ENCODE results near the gene MSANTD4. TPM values are rescaled to one million over a fixed set of nuclear protein-coding genes. Genes with fewer than 3 reads are reported as not detected.

Gene MSANTD4
- 18.8 TPM for total RNA-seq
- long read RNA-seq, full-length matches to known transcripts, result 14 of 42 reads
- long read RNA-seq, partial matches to known transcripts, result 1 of 42 reads
- long read RNA-seq, other reads (novel, unspliced or antisense), result 27 of 42 reads

GRCh38 chr11:106021967-106022794, at the start of gene MSANTD4:
MSANTD4 (minus strand) TSS chr11:106022240; CDS start chr11:106010917, 11,323 bp downstream.
- intact Hi-C loops (cut with micrococcal nuclease), result no loop called here
- peak within 1 kb of the TSS; percentile 93 for H3K4me3 ChIP-seq
- H3K36me3 ChIP-seq, result no peaks in the 10 kb centered on the region
- peaks cover 47% of the 10 kb centered on the region for H3K4me1 ChIP-seq
- TF ChIP-seq, protein P1, sequence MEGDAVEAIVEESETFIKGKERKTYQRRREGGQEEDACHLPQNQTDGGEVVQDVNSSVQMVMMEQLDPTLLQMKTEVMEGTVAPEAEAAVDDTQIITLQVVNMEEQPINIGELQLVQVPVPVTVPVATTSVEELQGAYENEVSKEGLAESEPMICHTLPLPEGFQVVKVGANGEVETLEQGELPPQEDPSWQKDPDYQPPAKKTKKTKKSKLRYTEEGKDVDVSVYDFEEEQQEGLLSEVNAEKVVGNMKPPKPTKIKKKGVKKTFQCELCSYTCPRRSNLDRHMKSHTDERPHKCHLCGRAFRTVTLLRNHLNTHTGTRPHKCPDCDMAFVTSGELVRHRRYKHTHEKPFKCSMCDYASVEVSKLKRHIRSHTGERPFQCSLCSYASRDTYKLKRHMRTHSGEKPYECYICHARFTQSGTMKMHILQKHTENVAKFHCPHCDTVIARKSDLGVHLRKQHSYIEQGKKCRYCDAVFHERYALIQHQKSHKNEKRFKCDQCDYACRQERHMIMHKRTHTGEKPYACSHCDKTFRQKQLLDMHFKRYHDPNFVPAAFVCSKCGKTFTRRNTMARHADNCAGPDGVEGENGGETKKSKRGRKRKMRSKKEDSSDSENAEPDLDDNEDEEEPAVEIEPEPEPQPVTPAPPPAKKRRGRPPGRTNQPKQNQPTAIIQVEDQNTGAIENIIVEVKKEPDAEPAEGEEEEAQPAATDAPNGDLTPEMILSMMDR (IDR thresholded peaks at IDR 0.05; ENCODE audit: borderline replicate concordance), result peak; percentile 28
- no peaks in the 10 kb centered on the region for H3K9me3 ChIP-seq (replicated peaks)
- H3K27me3 ChIP-seq (ENCODE audit: low read depth), result no peaks in the 10 kb centered on the region
- DNase-seq, result peak; percentile 99
- peak within 1 kb of the TSS; percentile 90 for H3K27ac ChIP-seq (replicated peaks)

GRCh38 chr11:106070606-106071005, 48.6 kb upstream of the MSANTD4 start:
- Histone ChIP-seq H3K4me3 (no peak overlapping the region), H3K9me3 (replicated peaks) (no peaks in the 10 kb centered on the region), H3K36me3 (no peaks in the 10 kb centered on the region), H3K27ac (replicated peaks) (no peak overlapping the region), H3K27me3 (ENCODE audit: low read depth) (no peaks in the 10 kb centered on the region), H3K4me1 (peaks cover 6% of the 10 kb centered on the region)
- DNase-seq, result no peak
- intact Hi-C loops (cut with micrococcal nuclease), result no loop called here
- TF ChIP-seq, protein P1 (IDR thresholded peaks at IDR 0.05; ENCODE audit: borderline replicate concordance), result no peak

GRCh38 chr11:106063009-106063408, 41.0 kb upstream of the MSANTD4 start:
- intact Hi-C loops (cut with micrococcal nuclease), result no loop called here
- H3K4me1 ChIP-seq, result no peaks in the 10 kb centered on the region
- H3K4me3 ChIP-seq, result no peak overlapping the region
- H3K36me3 ChIP-seq, result peaks cover 4% of the 10 kb centered on the region
- DNase-seq, result no peak
- H3K27me3 ChIP-seq (ENCODE audit: low read depth), result no peaks in the 10 kb centered on the region
- no peak overlapping the region for H3K27ac ChIP-seq (replicated peaks)
- H3K9me3 ChIP-seq (replicated peaks), result no peaks in the 10 kb centered on the region
- TF ChIP-seq, protein P1 (IDR thresholded peaks at IDR 0.05; ENCODE audit: borderline replicate concordance), result no peak

- TF ChIP-seq, protein P1 (IDR thresholded peaks at IDR 0.05; ENCODE audit: borderline replicate concordance), result no peak
- intact Hi-C loops (cut with micrococcal nuclease), result no loop called here
- Histone ChIP-seq H3K4me3 (no peak overlapping the region), H3K27me3 (ENCODE audit: low read depth) (no peaks in the 10 kb centered on the region), H3K27ac (replicated peaks) (no peak overlapping the region), H3K4me1 (no peaks in the 10 kb centered on the region), H3K9me3 (replicated peaks) (no peaks in the 10 kb centered on the region), H3K36me3 (peaks cover 12% of the 10 kb centered on the region)
- no peak for DNase-seq
Observed at GRCh38 chr11:106061954-106062949, 40.2 kb upstream of the MSANTD4 start.

- no peaks in the 10 kb centered on the region for H3K9me3 ChIP-seq (replicated peaks)
- H3K4me3 ChIP-seq, result no peak overlapping the region
- TF ChIP-seq, protein P1 (IDR thresholded peaks at IDR 0.05; ENCODE audit: borderline replicate concordance), result no peak
- no peaks in the 10 kb centered on the region for H3K27me3 ChIP-seq (ENCODE audit: low read depth)
- no peaks in the 10 kb centered on the region for H3K4me1 ChIP-seq
- DNase-seq, result no peak
- H3K27ac ChIP-seq (replicated peaks), result no peak overlapping the region
- H3K36me3 ChIP-seq, result peaks cover 18% of the 10 kb centered on the region
- intact Hi-C loops (cut with micrococcal nuclease), result no loop called here
Observed at GRCh38 chr11:106061249-106061784, 39.3 kb upstream of the MSANTD4 start.
